Nephron (organoid): ENCODE results near the gene PADI4.

Source experiments
- H3K27ac Mint-ChIP-seq, 3 experiments: 2 replicates each; pipeline ENCODE4 v1.8.0; 2020; ENCODE audit warnings: mixed read lengths in 3 of 3, mild to moderate bottlenecking in 2 of 3, moderate library complexity in 1 of 3
- H3K27me3 Mint-ChIP-seq: 2 replicates; pipeline ENCODE4 v1.8.0; 2021; ENCODE audit warnings: low read depth, mild to moderate bottlenecking, moderate library complexity, mixed read lengths
- H3K36me3 Mint-ChIP-seq: 2 replicates; pipeline ENCODE4 v1.8.0; 2020; ENCODE audit warnings: low read depth, mixed read lengths
- H3K4me1 Mint-ChIP-seq: 2 replicates; pipeline ENCODE4 v1.8.0; 2020; ENCODE audit warnings: mixed read lengths
- H3K4me3 Mint-ChIP-seq, 3 experiments: 2 replicates each; pipeline ENCODE4 v1.8.0; 2020; ENCODE audit warnings: mild to moderate bottlenecking in 3 of 3, mixed read lengths in 3 of 3, moderate library complexity in 2 of 3
- H3K9me3 Mint-ChIP-seq: 2 replicates; pipeline ENCODE4 v1.8.0; 2020; ENCODE audit warnings: mixed read lengths
- CTCF ChIP-seq, 3 experiments: fragments of 200-600 bp; sonication (generic); IDR thresholded peaks; one replicate each; pipeline ENCODE4 v1.5.0; 2021; ENCODE audit warnings: antibody characterized with exemption in 3 of 3; ENCODE audit not compliant: unreplicated experiment in 3 of 3

PADI4 gene

GRCh38 chr1:17346046-17346789, 38.2 kb downstream of the PADI4 start:
- Mint-ChIP-seq H3K4me1 (no peaks in the 10 kb centered on the region), H3K4me3 (no peak overlapping the region), H3K9me3 (peaks cover 11% of the 10 kb centered on the region), H3K27ac (no peak overlapping the region), H3K27me3 (peaks cover 27% of the 10 kb centered on the region), H3K36me3 (no peaks in the 10 kb centered on the region)
- TF ChIP-seq CTCF (IDR thresholded peaks at IDR 0.05; ENCODE audit: unreplicated experiment in 3 of 3), result no peak

GRCh38 chr1:17347769-17348592, 40.0 kb downstream of the PADI4 start:
- TF ChIP-seq CTCF (IDR thresholded peaks at IDR 0.05; ENCODE audit: unreplicated experiment in 3 of 3), result no peak
- no peaks in the 10 kb centered on the region for H3K36me3 Mint-ChIP-seq
- H3K27ac Mint-ChIP-seq, result no peak overlapping the region
- H3K9me3 Mint-ChIP-seq, result peaks cover 11% of the 10 kb centered on the region
- no peaks in the 10 kb centered on the region for H3K4me1 Mint-ChIP-seq
- peaks cover 35% of the 10 kb centered on the region for H3K27me3 Mint-ChIP-seq
- H3K4me3 Mint-ChIP-seq, result no peak overlapping the region

- Mint-ChIP-seq H3K4me1 (no peaks in the 10 kb centered on the region), H3K4me3 (no peak overlapping the region), H3K27ac (no peak overlapping the region), H3K27me3 (peaks cover 33% of the 10 kb centered on the region), H3K36me3 (no peaks in the 10 kb centered on the region), H3K9me3 (peaks cover 8% of the 10 kb centered on the region)
- no peak for TF ChIP-seq CTCF (IDR thresholded peaks at IDR 0.05; ENCODE audit: unreplicated experiment in 3 of 3)
Observed at GRCh38 chr1:17348593-17349234, 40.7 kb downstream of the PADI4 start.

GRCh38 chr1:17350083-17350482, 42.1 kb downstream of the PADI4 start:
- no peaks in the 10 kb centered on the region for H3K4me1 Mint-ChIP-seq

GRCh38 chr1:17350928-17351446, 43.0 kb downstream of the PADI4 start:
- TF ChIP-seq CTCF (IDR thresholded peaks at IDR 0.05; ENCODE audit: unreplicated experiment in 3 of 3), result no peak
- Mint-ChIP-seq H3K9me3 (no peaks in the 10 kb centered on the region), H3K4me1 (no peaks in the 10 kb centered on the region), H3K4me3 (no peak overlapping the region), H3K27me3 (peaks cover 28% of the 10 kb centered on the region), H3K27ac (no peak overlapping the region), H3K36me3 (no peaks in the 10 kb centered on the region)

More at GRCh38 chr1:17350083-17350482, 42.1 kb downstream of the PADI4 start:
- Mint-ChIP-seq H3K27ac (no peak overlapping the region), H3K4me3 (no peak overlapping the region), H3K27me3 (peaks cover 28% of the 10 kb centered on the region), H3K36me3 (no peaks in the 10 kb centered on the region), H3K9me3 (peaks cover 3% of the 10 kb centered on the region)
- TF ChIP-seq CTCF (IDR thresholded peaks at IDR 0.05; ENCODE audit: unreplicated experiment in 3 of 3), result no peak
